Gastrocnemius medialis (tissue), 4 donors: ENCODE results near the gene CCDC182. TPM values are rescaled to one million over a fixed set of nuclear protein-coding genes. Genes with fewer than 3 reads are reported as not detected.

Experiments used
- ATAC-seq, 2 donors: fragments of 150-250 bp; one replicate each; pipeline ENCODE4 v1.9.1; 2016
- DNase-seq, 2 donors: peaks; one replicate each; pipeline ENCODE4 v3.0.0-alpha.2; 2019
- H3K27ac ChIP-seq, 4 donors: fragments of 200-600 bp; sonication (generic); 1 replicate in 1 of 4; 2 replicates in 3 of 4; pipeline ENCODE4 v1.5.1; 2016 to 2018; ENCODE audit warnings: mild to moderate bottlenecking in 2 of 4, moderate library complexity in 1 of 4
- H3K27me3 ChIP-seq, 3 donors: fragments of 200-600 bp; sonication (generic) in 2 of 3; 1 replicate in 1 of 3; 2 replicates in 2 of 3; pipeline versions ENCODE4 v1.5.1 to v1.6.0; 2016 to 2019; ENCODE audit warnings: mild to moderate bottlenecking in 1 of 3, moderate library complexity in 1 of 3
- H3K36me3 ChIP-seq, 2 donors: fragments of 200-600 bp; sonication (generic) in 1 of 2; one replicate each; pipeline ENCODE4 v1.5.1; 2017 to 2018
- H3K4me1 ChIP-seq, 2 donors: fragments of 200-600 bp; sonication (generic) in 1 of 2; one replicate each; pipeline ENCODE4 v1.5.1; 2016 to 2017; ENCODE audit warnings: mild to moderate bottlenecking in 2 of 2
- H3K4me3 ChIP-seq, 4 donors: fragments of 200-600 bp; sonication (generic) in 3 of 4; 1 replicate in 1 of 4; 2 replicates in 3 of 4; pipeline ENCODE4 v1.5.1; 2016 to 2019; ENCODE audit warnings: mild to moderate bottlenecking in 2 of 4
- H3K9me3 ChIP-seq, 3 donors: fragments of 200-600 bp; sonication (generic) in 2 of 3; 1 replicate in 1 of 3; 2 replicates in 2 of 3; pipeline ENCODE4 v1.5.1; 2016 to 2019
- POLR2A ChIP-seq, 2 donors: fragments of 450-650 bp; IDR thresholded peaks; one replicate each; pipeline ENCODE4 v1.6.1; 2017; ENCODE audit warnings: antibody characterized with exemption in 2 of 2, mild to moderate bottlenecking in 2 of 2, moderate library complexity in 2 of 2
- in situ Hi-C, 4 donors: fragments of 200-750 bp; cut with MboI; loops; one replicate each; pipeline versions ENCODE4 v1.15.0 to v1.8.0; 2017; ENCODE audit warnings: low sequenced_read_pairs in 4 of 4
- intact Hi-C: fragments of 100-400 bp; cut with DNase I; formaldehyde crosslinking; loops from one replicate; pipeline ENCODE4 v1.15.1; 2023; ENCODE audit warnings: low total_unique reads
- total RNA-seq, 4 donors: library from RNA; depleted of rRNA; stranded (reverse); fragments of >200 nt; gene quantifications; one replicate each; pipeline versions ENCODE4 v1.1.0 to v1.2.3, GENCODE V29; 2016
- TF ChIP-seq, protein P1 (sequence below), 5 experiments: fragments of 450-650 bp in 3 of 5; fragments of 200-600 bp in 2 of 5; sonication (generic) in 2 of 5; IDR thresholded peaks in 4 of 5; conservative IDR thresholded peaks in 1 of 5; 1 replicate in 4 of 5; 2 replicates in 1 of 5; pipeline ENCODE4 v1.5.1; 2016 to 2019; ENCODE audit warnings: antibody characterized with exemption in 5 of 5, mild to moderate bottlenecking in 3 of 5, moderate library complexity in 3 of 5

CCDC182 gene
- total RNA-seq, 4 donors from 2014 or later, result not detected

DNA sequence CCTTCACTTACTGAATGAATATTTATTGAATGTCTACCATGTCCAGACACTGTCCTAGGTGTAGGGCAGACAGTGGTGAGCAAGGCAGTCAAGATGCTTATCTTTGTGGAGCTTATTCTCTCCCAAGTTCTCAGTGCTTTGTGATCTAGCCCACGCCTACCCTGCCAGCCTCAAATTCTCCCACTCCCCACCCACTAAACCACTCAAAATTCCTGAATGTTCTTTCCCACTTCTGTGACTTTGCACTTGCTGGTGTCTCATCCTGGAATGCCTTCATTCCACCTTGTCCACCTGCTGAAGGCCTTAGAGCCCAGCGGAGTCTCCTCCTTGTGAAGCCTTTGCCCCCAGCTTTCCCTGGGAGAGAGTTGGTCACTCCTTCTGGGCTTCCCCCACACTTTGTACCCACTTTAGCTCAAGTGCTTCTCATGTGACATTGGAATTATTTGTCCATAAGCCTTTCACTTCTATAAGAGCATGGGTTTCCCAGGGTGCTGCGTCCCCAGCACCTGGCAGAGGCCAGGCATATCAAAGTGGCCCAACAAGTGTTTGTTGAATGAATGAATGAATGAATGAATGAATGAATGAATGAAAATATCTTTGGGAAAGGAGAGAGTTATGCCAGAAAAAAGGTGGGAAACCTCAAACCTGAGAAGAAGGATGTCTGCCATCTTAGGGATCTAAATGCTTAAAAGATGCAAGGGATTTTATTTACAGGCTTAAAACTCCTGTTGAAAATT is 23.0 kb downstream of the CCDC182 start:
- Histone ChIP-seq H3K4me3 (no peak overlapping the region), H3K4me1 (peaks cover 8% of the 10 kb centered on the region in 2 donors), H3K27ac (no peak overlapping the region), H3K9me3 (no peaks in the 10 kb centered on the region), H3K27me3 (no peaks in the 10 kb centered on the region), H3K36me3 (no peaks in the 10 kb centered on the region)
- in situ Hi-C loops, result no loop called here
- DNase-seq (no peak), ATAC-seq (no peak)
- intact Hi-C loops, result no loop called here
- TF ChIP-seq POLR2A (IDR thresholded peaks at IDR 0.05), result no peak
- TF ChIP-seq, protein P1, sequence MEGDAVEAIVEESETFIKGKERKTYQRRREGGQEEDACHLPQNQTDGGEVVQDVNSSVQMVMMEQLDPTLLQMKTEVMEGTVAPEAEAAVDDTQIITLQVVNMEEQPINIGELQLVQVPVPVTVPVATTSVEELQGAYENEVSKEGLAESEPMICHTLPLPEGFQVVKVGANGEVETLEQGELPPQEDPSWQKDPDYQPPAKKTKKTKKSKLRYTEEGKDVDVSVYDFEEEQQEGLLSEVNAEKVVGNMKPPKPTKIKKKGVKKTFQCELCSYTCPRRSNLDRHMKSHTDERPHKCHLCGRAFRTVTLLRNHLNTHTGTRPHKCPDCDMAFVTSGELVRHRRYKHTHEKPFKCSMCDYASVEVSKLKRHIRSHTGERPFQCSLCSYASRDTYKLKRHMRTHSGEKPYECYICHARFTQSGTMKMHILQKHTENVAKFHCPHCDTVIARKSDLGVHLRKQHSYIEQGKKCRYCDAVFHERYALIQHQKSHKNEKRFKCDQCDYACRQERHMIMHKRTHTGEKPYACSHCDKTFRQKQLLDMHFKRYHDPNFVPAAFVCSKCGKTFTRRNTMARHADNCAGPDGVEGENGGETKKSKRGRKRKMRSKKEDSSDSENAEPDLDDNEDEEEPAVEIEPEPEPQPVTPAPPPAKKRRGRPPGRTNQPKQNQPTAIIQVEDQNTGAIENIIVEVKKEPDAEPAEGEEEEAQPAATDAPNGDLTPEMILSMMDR (IDR thresholded peaks at IDR 0.05 in 4 of 5, conservative IDR thresholded peaks at IDR 0.05 in 1 of 5), result no peak

DNA sequence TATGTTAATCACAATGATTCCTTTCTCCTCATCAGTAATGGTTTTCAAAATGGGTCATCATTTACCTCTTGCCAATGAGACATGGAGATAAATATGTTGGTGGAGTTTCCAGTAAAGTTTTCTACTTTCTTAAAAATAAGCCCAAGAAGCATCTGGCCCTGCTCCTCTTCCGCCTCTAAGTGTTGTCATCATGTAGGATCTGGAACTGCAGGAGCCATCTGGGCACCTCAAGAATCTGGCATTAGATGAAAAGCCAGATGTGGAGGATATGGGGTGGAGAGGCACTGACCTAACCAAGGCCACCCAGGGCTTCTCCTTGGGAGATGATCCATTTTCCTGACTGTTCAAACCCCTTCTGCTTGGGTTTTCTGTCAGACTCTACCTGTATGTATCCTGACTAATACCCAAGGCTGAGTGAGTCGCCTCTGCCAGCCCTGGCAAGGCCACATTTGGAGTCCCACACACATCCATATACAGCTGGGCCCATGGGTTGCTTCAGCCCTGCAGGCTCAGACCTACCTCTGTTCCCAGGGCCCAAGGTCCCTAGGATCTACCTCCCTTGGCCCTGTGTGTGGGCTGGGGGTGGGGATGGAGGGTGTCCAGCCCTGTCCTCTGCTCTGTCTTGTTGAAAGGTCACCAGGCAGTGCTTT is 24.6 kb downstream of the CCDC182 start:
- no peaks in the 10 kb centered on the region for H3K36me3 ChIP-seq
- TF ChIP-seq, protein P1 (IDR thresholded peaks at IDR 0.05 in 4 of 5, conservative IDR thresholded peaks at IDR 0.05 in 1 of 5), result no peak
- TF ChIP-seq POLR2A (IDR thresholded peaks at IDR 0.05), result no peak
- intact Hi-C loops (no loop called here), in situ Hi-C loops (no loop called here)
- H3K4me1 ChIP-seq, result peaks cover 8% of the 10 kb centered on the region in 2 donors
- no peak for DNase-seq
- H3K27ac ChIP-seq, result no peak overlapping the region
- ATAC-seq, result no peak
- H3K27me3 ChIP-seq, result no peaks in the 10 kb centered on the region
- H3K4me3 ChIP-seq, result no peak overlapping the region
- H3K9me3 ChIP-seq, result no peaks in the 10 kb centered on the region

DNA sequence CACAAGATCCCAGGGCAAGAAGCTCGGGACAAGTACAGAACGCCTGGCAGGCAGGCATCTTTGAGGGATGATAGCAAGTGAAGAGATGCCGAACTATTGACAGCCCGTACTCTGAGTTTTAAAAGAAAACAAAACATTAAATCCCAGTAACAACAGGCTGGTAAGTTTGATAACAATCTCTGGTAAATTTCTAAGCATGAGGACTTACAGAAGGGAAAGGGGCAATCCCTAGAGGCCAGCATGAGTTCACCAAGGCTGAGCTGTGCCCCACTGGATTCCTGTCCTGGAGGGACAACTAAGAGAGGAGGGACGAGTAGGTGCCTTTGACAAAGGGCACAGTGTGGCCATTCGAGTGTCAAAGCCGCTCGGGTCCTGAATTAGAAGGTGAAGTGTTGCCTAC is 26.2 kb downstream of the CCDC182 start:
- no peak overlapping the region for H3K4me3 ChIP-seq
- no peaks in the 10 kb centered on the region for H3K36me3 ChIP-seq
- no peaks in the 10 kb centered on the region for H3K9me3 ChIP-seq
- no peak for DNase-seq
- H3K27ac ChIP-seq, result no peak overlapping the region
- TF ChIP-seq, protein P1 (IDR thresholded peaks at IDR 0.05 in 4 of 5, conservative IDR thresholded peaks at IDR 0.05 in 1 of 5), result no peak
- TF ChIP-seq POLR2A (IDR thresholded peaks at IDR 0.05), result no peak
- intact Hi-C loops (no loop called here), in situ Hi-C loops (no loop called here)
- peaks cover 8% of the 10 kb centered on the region in 2 donors for H3K4me1 ChIP-seq
- no peaks in the 10 kb centered on the region for H3K27me3 ChIP-seq
- ATAC-seq, result no peak

DNA sequence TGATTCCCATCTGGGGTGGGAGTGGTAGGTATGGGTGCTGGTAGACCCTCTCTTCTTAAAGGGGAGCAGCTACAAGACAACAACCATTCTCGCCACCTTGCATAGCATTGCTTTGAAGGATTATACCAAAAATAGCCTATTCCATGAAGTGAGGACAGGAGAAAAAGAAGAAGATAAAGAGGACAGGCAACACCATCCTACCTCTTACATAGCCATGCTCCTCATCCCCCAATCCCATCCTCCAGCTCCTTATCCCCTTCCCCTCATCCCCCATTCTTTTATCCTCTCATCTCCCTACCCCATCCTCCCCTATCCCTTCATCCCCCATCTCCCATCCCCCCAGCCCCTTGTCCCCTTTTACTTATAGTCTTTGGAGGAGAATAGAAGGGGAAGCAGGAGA is 29.1 kb downstream of the CCDC182 start:
- no peak for ATAC-seq
- H3K36me3 ChIP-seq, result no peaks in the 10 kb centered on the region
- intact Hi-C loops, result no loop called here
- H3K4me3 ChIP-seq, result no peak overlapping the region
- TF ChIP-seq POLR2A (IDR thresholded peaks at IDR 0.05), result no peak
- TF ChIP-seq, protein P1 (IDR thresholded peaks at IDR 0.05 in 4 of 5, conservative IDR thresholded peaks at IDR 0.05 in 1 of 5), result no peak
- H3K27ac ChIP-seq, result no peak overlapping the region
- no peaks in the 10 kb centered on the region for H3K27me3 ChIP-seq
- DNase-seq, result no peak
- no peaks in the 10 kb centered on the region for H3K4me1 ChIP-seq
- in situ Hi-C loops, result no loop called here
- no peaks in the 10 kb centered on the region for H3K9me3 ChIP-seq
